Activated naive CD8-positive, alpha-beta T cell treated with anti-CD3 and anti-CD28 coated beads for 36 hours (primary cell): ENCODE measurements around the gene TINAGL1. TPM values are rescaled to one million over a fixed set of nuclear protein-coding genes. Genes with fewer than 3 reads are reported as not detected.

Source experiments
- DNase-seq: peaks from one replicate; pipeline ENCODE4 v3.0.0; 2021
- H3K27ac Mint-ChIP-seq: one replicate; pipeline ENCODE4 v1.8.0; 2022; ENCODE audit warnings: mild to moderate bottlenecking, moderate library complexity, mixed read lengths
- H3K27me3 Mint-ChIP-seq: one replicate; pipeline ENCODE4 v1.8.0; 2022; ENCODE audit warnings: mild to moderate bottlenecking, mixed read lengths
- H3K36me3 Mint-ChIP-seq: one replicate; pipeline ENCODE4 v1.8.0; 2021; ENCODE audit warnings: mild to moderate bottlenecking, mixed read lengths
- H3K4me1 Mint-ChIP-seq: one replicate; pipeline ENCODE4 v1.8.0; 2021; ENCODE audit warnings: mixed read lengths
- H3K4me3 Mint-ChIP-seq: one replicate; pipeline ENCODE4 v1.8.0; 2022; ENCODE audit warnings: mild to moderate bottlenecking, moderate library complexity, mixed read lengths
- H3K9me3 Mint-ChIP-seq: one replicate; pipeline ENCODE4 v1.8.0; 2022; ENCODE audit warnings: mixed read lengths
- total RNA-seq, 2 experiments: library from RNA; stranded (reverse); gene quantifications; one replicate each; pipeline ENCODE4 v1.2.3, GENCODE V29; 2021

Gene TINAGL1
- total RNA-seq, 2 experiments from 2014 or later, result not detected

DNA sequence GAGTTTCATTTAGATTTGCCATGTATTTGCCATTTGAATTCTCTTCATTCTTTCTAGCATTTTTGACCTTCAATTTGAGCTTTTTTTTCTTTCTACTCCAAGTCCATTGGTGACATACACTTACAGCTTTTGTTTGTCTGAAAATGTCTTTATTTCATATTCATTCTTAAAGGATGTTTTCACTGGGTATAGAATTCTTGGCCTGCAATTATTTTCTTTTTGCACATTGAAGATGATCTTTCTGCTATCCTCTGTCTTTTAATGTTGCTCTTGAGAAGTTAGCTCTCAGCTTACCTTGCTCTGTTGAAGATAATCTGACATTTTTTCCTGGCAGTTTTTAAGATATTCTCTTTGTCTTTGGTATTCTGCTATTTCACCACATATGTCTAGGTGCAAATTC lies 16.6 kb upstream of the TINAGL1 start:
- Mint-ChIP-seq H3K27me3 (peaks cover 42% of the 10 kb centered on the region), H3K9me3 (peaks cover 3% of the 10 kb centered on the region), H3K27ac (no peak overlapping the region), H3K4me3 (no peak overlapping the region), H3K36me3 (no peaks in the 10 kb centered on the region), H3K4me1 (no peaks in the 10 kb centered on the region)
- no peak for DNase-seq

DNA sequence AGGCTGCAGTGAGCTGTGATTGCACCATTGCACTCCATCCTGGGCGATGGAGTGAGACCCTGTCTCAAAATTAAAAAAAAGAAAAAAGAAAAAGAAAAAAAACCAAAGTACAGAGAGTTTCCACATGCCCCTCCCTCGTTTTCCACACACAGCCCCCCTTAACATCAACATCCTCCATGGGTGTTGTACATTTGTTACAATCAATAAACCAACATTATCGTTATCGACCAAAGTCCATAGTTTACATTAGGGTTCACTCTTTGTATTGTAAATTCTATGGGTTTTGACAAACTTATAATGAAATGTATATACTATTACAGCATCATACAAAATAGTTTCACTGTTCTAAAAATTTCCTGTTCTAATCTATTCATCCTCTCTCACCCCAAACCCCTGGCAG lies 15.9 kb upstream of the TINAGL1 start:
- peaks cover 3% of the 10 kb centered on the region for H3K9me3 Mint-ChIP-seq
- H3K36me3 Mint-ChIP-seq, result no peaks in the 10 kb centered on the region
- no peaks in the 10 kb centered on the region for H3K4me1 Mint-ChIP-seq
- peaks cover 42% of the 10 kb centered on the region for H3K27me3 Mint-ChIP-seq
- H3K4me3 Mint-ChIP-seq, result no peak overlapping the region
- H3K27ac Mint-ChIP-seq, result no peak overlapping the region
- no peak for DNase-seq

DNA sequence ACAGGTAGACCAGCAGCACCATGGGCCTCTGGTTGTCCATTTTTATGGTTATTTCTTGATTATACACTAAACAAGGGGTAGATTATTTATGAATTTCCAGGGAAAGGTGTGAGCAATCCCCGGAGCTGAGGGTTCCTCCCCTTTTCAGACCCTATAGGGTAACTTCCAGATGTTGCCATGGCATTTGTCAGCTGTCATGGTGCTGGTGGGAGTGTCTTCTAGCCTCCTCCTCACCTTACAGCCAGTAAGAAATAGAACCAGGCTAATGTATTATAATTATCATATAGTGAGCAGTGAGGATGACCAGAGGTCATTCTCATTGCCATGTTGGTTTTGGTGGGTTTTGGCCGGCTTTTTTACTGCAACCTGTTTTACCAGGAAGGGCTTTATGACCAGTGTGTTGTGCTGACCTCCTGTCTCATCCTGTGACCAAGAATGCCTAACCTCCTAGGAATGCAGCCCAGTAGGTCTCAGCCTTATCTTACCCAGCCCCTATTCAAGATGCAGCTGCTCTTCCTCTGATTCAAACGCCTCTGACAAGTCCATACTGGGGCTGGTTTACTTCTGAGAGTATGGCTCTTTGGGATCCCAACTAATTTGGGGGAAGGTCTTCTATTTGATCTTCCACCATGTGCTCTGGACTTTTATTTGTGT lies 13.5 kb upstream of the TINAGL1 start:
- Mint-ChIP-seq H3K27me3 (peaks cover 39% of the 10 kb centered on the region), H3K27ac (no peak overlapping the region), H3K9me3 (peaks cover 3% of the 10 kb centered on the region), H3K4me1 (no peaks in the 10 kb centered on the region), H3K36me3 (no peaks in the 10 kb centered on the region), H3K4me3 (no peak overlapping the region)
- DNase-seq, result no peak

DNA sequence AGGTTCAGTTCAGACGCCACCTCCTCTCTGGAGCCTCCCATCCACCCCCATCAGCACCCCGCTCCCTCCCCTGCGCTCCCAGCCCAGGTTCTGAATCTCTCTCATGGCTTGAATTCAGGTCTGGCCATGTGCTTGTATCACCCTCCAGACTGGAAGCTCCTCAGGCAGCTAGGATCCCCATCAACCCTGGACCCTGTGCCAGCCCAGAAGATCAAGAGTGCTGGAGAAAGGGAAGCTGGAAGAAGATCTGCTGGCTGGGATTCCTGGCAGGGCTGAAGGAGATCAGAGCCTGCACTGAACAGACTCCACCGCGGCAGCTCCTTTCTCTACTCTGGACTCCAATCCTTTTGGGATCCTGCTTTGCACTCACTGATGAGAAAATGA lies 11.7 kb upstream of the TINAGL1 start:
- no peaks in the 10 kb centered on the region for H3K4me1 Mint-ChIP-seq
- H3K36me3 Mint-ChIP-seq, result no peaks in the 10 kb centered on the region
- H3K27ac Mint-ChIP-seq, result no peak overlapping the region
- peaks cover 27% of the 10 kb centered on the region for H3K27me3 Mint-ChIP-seq
- DNase-seq, result no peak
- no peak overlapping the region for H3K4me3 Mint-ChIP-seq
- peaks cover under 1% of the 10 kb centered on the region for H3K9me3 Mint-ChIP-seq

DNA sequence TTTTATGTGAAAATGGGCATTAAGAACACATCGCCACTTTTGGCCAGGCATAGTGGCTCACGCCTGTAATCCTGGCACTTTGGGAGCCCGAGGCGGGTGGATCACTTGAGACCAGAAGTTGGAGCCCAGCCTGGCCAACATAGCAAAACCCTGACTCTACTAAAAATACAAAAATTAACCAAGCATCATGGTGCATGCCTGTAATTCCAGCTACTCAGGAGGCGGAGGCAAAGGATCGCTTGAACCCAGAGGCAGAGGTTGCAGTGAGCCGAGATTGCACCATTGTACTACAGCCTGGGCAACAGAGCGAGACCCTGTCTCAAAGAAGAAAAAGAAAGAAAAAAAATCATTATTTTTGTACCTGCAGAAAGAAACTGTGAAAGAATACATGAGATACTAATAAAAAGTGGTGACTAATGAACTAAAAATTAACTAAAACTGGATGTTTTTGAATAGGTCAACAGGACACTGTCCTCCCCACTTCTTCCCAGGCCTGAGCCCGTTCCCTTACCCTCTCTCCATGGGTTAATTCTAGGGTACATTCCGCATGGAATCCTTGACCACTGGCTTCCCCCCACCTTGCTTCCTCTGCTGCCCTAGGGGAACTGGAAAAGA lies 8.3 kb upstream of the TINAGL1 start:
- H3K9me3 Mint-ChIP-seq, result no peaks in the 10 kb centered on the region
- no peak for DNase-seq
- no peak overlapping the region for H3K27ac Mint-ChIP-seq
- no peaks in the 10 kb centered on the region for H3K36me3 Mint-ChIP-seq
- no peaks in the 10 kb centered on the region for H3K4me1 Mint-ChIP-seq
- no peak overlapping the region for H3K4me3 Mint-ChIP-seq
- peaks cover 10% of the 10 kb centered on the region for H3K27me3 Mint-ChIP-seq

DNA sequence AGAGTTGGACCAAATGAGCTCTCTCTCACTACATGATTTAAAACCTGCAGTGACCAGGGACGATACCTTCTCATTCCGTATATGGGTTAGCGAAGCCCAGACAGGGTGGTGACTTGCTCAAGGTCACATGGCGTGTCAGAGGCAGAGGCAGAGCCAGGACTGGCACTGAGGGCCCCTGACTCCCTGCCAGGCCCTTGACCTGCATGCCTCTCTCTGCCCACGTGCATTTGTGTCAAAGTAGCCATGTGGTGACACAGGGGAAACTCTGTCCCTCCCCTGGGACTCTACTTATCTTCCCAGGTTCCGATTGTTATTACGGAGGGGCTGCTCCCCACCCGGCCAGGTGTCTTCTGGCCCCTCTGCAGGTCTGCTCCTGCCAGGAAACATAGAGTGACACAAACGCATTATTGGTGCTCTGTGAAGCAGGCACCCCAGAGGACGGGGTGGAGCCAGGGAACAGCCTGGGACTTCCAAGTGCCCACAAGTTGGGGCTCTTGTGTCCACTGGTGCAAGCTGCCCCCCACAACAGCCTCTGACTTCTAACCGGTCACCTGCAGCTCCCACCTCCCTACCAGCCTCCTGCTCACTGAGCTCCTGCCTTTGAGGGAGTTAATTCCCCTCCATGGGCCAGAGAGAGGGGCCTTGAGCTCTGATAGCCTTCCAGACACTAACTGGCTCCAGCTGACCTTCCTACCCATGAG lies 7.3 kb upstream of the TINAGL1 start:
- H3K9me3 Mint-ChIP-seq, result no peaks in the 10 kb centered on the region
- DNase-seq, result no peak
- no peak overlapping the region for H3K4me3 Mint-ChIP-seq
- peaks cover 8% of the 10 kb centered on the region for H3K27me3 Mint-ChIP-seq
- no peaks in the 10 kb centered on the region for H3K4me1 Mint-ChIP-seq
- H3K36me3 Mint-ChIP-seq, result no peaks in the 10 kb centered on the region
- H3K27ac Mint-ChIP-seq, result no peak overlapping the region

DNA sequence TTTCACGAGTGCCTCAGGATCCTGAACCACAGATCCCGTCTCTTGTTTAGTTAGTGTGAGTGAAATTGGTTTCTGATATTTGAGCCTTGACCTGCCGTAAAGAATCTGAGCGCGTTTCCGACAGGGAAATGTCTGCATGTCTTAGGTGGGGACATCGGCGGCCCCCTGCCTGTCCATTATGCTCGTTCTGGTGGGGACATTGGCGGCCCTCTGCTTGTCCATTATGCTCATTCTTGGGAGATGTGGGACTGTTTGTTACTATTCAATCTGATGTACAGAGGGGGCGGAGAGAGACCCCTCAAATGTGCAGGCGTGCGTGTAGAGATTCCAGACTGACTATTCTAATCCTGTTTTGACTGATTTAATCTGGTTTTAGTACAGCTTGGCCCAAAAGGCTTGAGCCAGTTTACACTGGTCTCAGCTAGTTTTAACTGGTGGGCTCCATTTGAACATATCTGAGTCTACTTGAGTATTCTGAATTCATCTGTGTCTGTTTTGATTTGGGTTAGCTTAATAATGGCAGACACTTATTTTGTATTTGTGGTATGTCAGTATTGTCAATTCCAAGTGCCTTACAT lies 6.6 kb upstream of the TINAGL1 start:
- H3K9me3 Mint-ChIP-seq, result no peaks in the 10 kb centered on the region
- no peaks in the 10 kb centered on the region for H3K36me3 Mint-ChIP-seq
- no peak overlapping the region for H3K4me3 Mint-ChIP-seq
- H3K27me3 Mint-ChIP-seq, result peaks cover 1% of the 10 kb centered on the region
- no peak for DNase-seq
- H3K27ac Mint-ChIP-seq, result no peak overlapping the region
- no peaks in the 10 kb centered on the region for H3K4me1 Mint-ChIP-seq

DNA sequence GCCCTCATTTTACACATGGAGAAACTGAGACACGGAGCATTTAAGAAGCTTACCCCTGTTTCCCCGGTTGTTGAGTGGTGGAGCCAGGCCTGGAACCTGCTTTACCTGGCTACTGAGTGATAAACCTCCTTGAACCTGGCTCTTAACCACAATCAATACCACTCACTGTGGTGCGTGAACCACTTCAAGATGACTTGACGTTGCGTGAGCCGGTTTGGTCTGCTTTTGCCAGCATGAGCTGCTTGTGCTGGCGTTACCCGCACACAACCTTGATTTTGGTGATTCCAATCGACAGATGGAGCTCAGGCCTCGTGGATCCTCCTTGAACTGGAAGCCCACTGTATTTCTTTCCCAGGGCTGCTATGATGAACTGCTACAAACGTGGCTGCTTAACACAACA lies 6.1 kb upstream of the TINAGL1 start:
- DNase-seq, result no peak
- no peak overlapping the region for H3K27ac Mint-ChIP-seq
- H3K9me3 Mint-ChIP-seq, result no peaks in the 10 kb centered on the region
- no peaks in the 10 kb centered on the region for H3K27me3 Mint-ChIP-seq
- H3K36me3 Mint-ChIP-seq, result no peaks in the 10 kb centered on the region
- H3K4me3 Mint-ChIP-seq, result no peak overlapping the region
- no peaks in the 10 kb centered on the region for H3K4me1 Mint-ChIP-seq

DNA sequence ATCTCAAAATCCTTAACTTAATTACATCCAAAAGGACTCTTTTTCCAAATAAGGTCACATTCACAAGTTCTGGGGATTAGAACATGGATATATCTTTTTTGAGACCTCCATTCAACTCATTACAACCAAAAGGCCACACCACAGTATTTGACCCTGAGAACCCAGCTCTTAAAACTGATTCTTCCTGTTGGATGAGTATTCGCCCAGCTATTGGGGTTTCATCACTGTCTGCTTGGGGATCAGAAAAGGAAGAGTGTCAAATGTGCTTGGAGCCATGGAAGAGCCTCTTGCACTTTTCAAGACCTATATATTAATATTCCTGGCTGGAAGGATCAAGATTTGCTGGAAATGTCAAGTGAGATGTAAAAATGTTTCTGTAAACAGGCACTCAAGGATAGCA lies 5.4 kb upstream of the TINAGL1 start:
- no peak overlapping the region for H3K27ac Mint-ChIP-seq
- H3K27me3 Mint-ChIP-seq, result peaks cover 2% of the 10 kb centered on the region
- H3K4me3 Mint-ChIP-seq, result no peak overlapping the region
- H3K4me1 Mint-ChIP-seq, result no peaks in the 10 kb centered on the region
- DNase-seq, result no peak
- no peaks in the 10 kb centered on the region for H3K36me3 Mint-ChIP-seq
- no peaks in the 10 kb centered on the region for H3K9me3 Mint-ChIP-seq

DNA sequence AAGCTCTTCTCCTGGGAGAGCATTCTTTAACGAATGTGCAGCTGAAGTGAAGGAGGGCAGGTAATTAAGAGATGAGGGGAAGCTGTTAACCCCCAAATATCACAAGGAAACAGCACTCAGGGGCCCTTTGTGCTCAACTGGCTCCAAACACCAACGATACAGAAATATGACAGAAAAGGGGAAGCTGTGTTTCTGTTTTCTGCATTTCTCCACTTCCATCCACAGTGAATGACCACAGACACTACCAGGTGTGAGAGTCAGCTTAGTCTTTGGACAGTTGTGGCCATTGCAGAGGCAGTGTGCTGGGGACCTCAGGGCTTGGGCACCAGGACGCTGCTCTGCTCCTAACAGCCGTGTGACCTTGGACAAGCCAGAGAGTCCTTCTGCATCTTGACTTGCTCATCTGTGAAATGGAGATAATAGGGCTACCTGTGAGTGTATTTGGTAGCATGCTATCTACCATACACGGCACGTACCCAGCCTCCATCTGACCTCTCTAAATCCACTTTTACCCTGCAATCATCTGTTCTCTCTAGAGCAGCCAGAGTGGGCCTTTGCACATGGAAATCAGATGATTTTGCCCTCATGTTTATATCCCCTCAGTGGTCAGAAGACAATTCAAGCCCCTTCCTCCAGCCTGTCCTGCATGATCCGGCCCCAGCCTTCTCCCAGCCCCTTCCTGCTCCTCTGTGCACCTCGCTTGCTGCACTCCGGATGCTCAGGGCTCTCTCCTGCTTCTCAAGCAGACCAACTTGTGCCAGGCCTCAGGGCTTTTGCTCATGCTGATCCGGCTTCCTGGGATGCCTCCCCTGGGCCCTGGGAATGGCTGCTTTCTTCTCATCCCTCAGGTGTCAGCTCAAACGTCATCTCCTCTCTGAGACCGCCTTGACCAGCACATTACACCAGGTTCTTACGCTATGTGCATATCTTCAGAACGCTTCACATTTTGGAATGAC lies 4.7 kb upstream of the TINAGL1 start:
- no peak overlapping the region for H3K27ac Mint-ChIP-seq
- H3K9me3 Mint-ChIP-seq, result no peaks in the 10 kb centered on the region
- no peak overlapping the region for H3K4me3 Mint-ChIP-seq
- peaks cover 10% of the 10 kb centered on the region for H3K27me3 Mint-ChIP-seq
- no peaks in the 10 kb centered on the region for H3K36me3 Mint-ChIP-seq
- H3K4me1 Mint-ChIP-seq, result peaks cover 1% of the 10 kb centered on the region
- DNase-seq, result no peak

DNA sequence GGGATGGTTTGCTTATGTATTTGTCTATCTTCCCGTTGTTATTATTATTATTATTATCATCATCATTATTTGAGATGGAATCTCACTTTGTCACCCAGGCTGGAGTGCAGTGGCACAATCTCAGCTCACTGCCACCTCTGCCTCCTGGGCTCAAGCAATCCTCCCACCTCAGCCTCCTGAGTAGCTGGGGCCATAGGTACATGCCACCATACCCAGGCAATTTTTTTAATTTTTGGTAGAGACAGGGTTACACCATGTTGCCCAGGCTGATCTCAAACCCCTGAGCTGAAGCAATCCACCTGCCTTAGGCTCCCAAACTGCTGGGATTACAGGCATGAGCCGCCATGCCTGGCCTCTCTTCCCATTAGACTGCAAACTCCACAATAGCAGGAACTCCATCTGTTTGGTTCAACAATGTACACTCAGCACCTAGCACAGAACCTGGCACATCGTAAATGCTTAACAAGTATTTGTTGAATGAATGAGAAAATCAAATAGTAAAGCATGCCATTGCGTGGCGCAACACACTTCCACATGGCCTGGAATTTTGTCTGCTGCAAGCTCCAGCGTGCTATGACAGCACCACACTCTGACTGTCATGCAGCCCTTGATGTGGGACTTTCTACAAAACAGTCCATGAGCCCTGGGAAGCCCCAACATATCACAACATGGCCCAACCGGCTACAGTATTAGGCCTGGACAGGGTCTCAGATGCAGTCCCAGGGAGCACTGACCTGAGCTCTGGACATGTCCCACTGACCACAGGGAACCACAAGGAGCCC lies 3.8 kb upstream of the TINAGL1 start:
- Mint-ChIP-seq H3K27ac (no peak overlapping the region), H3K4me1 (peaks cover 2% of the 10 kb centered on the region), H3K36me3 (no peaks in the 10 kb centered on the region), H3K9me3 (no peaks in the 10 kb centered on the region), H3K4me3 (no peak overlapping the region), H3K27me3 (peaks cover 11% of the 10 kb centered on the region)
- no peak for DNase-seq

DNA sequence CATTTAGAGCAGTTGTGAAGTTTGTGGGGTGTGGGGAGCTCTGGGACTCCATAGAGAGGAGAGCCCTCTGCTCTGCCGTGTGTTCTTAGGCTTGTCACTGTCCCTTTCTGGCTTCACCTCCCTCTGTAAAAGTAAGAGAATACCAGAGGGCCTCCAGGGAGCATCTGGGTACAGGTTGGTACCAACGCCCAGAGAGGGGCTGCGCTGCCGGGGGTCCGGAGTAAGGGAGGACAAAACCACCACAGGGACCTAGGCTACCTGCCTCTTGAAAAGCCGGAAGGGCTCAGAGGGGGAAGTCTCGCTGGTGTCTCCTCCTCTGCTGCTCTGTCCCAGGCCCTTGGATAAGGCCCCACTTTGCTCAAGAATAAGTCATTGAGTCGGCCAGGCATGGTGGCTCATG lies 3.1 kb upstream of the TINAGL1 start:
- no peak for DNase-seq
- Mint-ChIP-seq H3K27me3 (peaks cover 11% of the 10 kb centered on the region), H3K36me3 (no peaks in the 10 kb centered on the region), H3K9me3 (no peaks in the 10 kb centered on the region), H3K4me1 (peaks cover 2% of the 10 kb centered on the region), H3K4me3 (no peak overlapping the region), H3K27ac (no peak overlapping the region)

DNA sequence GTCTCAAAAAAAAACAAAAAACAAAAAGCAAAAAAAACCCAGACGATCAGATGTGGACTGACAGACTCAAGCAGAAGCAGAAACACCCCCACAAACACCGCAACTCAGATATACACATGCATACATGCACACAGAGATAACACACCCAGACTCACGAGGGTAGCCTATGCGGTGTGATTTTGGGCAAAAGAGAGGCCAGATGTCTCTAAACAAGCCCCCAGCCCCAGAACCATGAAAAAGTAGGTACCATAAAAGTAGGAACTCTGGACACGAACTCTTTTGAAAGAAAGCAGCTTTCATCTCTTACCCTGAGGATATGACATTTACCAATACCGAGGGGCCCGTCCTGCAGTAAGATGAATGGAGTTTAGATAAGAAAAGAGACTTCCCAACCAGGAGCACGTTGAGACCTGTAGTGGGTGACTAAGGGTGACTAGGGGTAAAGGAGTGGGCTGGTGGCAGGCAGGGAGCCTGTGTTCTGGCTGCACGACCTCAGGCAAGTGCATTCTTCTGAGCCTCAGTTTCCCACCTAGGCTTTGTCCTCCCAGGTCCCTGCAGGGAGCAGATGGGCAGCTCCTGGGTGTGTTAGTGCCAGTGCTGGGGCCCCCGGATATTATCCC lies 1.5 kb upstream of the TINAGL1 start:
- H3K4me1 Mint-ChIP-seq, result peaks cover 2% of the 10 kb centered on the region
- H3K4me3 Mint-ChIP-seq, result no peak overlapping the region
- H3K36me3 Mint-ChIP-seq, result no peaks in the 10 kb centered on the region
- no peaks in the 10 kb centered on the region for H3K9me3 Mint-ChIP-seq
- no peak overlapping the region for H3K27ac Mint-ChIP-seq
- DNase-seq, result no peak
- peaks cover 11% of the 10 kb centered on the region for H3K27me3 Mint-ChIP-seq
